ENCODE results near the gene MEGF6. TPM values are rescaled to one million over a fixed set of nuclear protein-coding genes. Genes with fewer than 3 reads are reported as not detected.

MEGF6 gene
- total RNA-seq, 6 experiments from 2014 or later, result 20.3 to 39.2 (median 23.0) TPM

- Mint-ChIP-seq H3K27me3 (ENCODE audit: insufficient read depth) (no peaks in the 10 kb centered on the region; the same call in 1 of the 2 replicates), H3K27ac (no peak overlapping the region), H3K9me3 (no peaks in the 10 kb centered on the region), H3K4me3 (no peak overlapping the region), H3K4me1 (ENCODE audit: low read depth) (peaks cover 11% of the 10 kb centered on the region), H3K36me3 (ENCODE audit: low read depth) (no peaks in the 10 kb centered on the region)
- TF ChIP-seq CTCF (IDR thresholded peaks at IDR 0.05), result no peak
- DNase-seq, result no peak
These were observed 76.3 kb downstream of the MEGF6 start for GRCh38 chr1:3534803-3535637.

- TF ChIP-seq CTCF (IDR thresholded peaks at IDR 0.05), result no peak; the same call in 1 of the 2 replicates
- H3K4me1 Mint-ChIP-seq (ENCODE audit: low read depth), result peaks cover 23% of the 10 kb centered on the region
- DNase-seq, result no peak
- H3K9me3 Mint-ChIP-seq, result no peaks in the 10 kb centered on the region
- no peaks in the 10 kb centered on the region; the same call in 1 of the 2 replicates for H3K27me3 Mint-ChIP-seq (ENCODE audit: insufficient read depth)
- H3K27ac Mint-ChIP-seq, result no peak overlapping the region
- no peaks in the 10 kb centered on the region for H3K36me3 Mint-ChIP-seq (ENCODE audit: low read depth)
- H3K4me3 Mint-ChIP-seq, result no peak overlapping the region
These were observed 78.0 kb downstream of the MEGF6 start for GRCh38 chr1:3533067-3534048.

- H3K27me3 Mint-ChIP-seq (ENCODE audit: insufficient read depth), result no peaks in the 10 kb centered on the region; the same call in none of the 2 replicates
- H3K4me3 Mint-ChIP-seq, result no peak overlapping the region
- no peaks in the 10 kb centered on the region for H3K36me3 Mint-ChIP-seq (ENCODE audit: low read depth)
- peaks cover 23% of the 10 kb centered on the region for H3K4me1 Mint-ChIP-seq (ENCODE audit: low read depth)
- TF ChIP-seq CTCF (IDR thresholded peaks at IDR 0.05), result no peak
- no peak overlapping the region for H3K27ac Mint-ChIP-seq
- no peak for DNase-seq
- no peaks in the 10 kb centered on the region for H3K9me3 Mint-ChIP-seq
These were observed 79.4 kb downstream of the MEGF6 start for GRCh38 chr1:3531928-3532327.

GRCh38 chr1:3530926-3531818 lies 80.1 kb downstream of the MEGF6 start:
- Mint-ChIP-seq H3K9me3 (no peaks in the 10 kb centered on the region), H3K4me3 (peak overlapping the region; percentile 85), H3K27me3 (ENCODE audit: insufficient read depth) (no peaks in the 10 kb centered on the region; the same call in none of the 2 replicates), H3K27ac (peak overlapping the region; percentile 67), H3K4me1 (ENCODE audit: low read depth) (peaks cover 23% of the 10 kb centered on the region), H3K36me3 (ENCODE audit: low read depth) (no peaks in the 10 kb centered on the region)
- no peak; the same call in 1 of the 2 replicates for TF ChIP-seq CTCF (IDR thresholded peaks at IDR 0.05)
- peak; percentile 46 for DNase-seq

Measured in HFFc6 (cell line).